Fibroblast of skin of scalp (primary cell): ENCODE results near the gene FERMT3.
"Not testable (repeated sequence)": the region's sequence is repeated elsewhere in the genome, so short reads cannot be mapped to it uniquely, and the experiment has no call there.

ENCODE experiments used
- DNase-seq: peaks from one replicate; pipeline ENCODE4 v3.0.0-alpha.2; 2013

FERMT3 gene

DNA sequence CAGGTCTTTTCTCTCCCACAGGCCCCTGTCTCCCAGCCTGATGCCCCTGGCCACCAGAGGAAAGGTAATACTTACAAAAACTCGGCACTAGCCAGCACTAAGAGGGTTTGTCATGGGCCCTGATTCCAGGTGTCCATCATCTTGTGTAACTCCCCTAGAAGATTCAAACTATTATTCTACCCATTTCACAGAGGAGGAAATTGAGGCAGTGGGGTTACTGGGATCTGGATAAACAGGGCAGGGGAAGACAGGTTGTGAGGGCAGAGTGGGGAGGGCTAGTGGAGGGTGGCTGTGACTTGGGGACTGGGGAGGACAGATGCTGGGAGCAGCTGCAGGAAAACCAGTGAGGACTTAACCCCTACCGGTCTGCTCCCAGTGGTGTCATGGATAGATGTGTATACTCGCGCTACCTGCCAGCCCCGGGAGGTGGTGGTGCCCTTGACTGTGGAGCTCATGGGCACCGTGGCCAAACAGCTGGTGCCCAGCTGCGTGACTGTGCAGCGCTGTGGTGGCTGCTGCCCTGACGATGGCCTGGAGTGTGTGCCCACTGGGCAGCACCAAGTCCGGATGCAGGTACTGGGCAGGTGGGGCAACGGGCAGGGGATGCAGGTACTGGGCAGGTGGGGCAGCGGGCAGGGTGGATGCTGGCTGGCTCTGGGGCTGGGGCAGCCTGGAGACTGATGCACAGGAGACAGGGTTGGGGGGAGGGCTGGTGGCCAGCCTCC, 29.1 kb downstream of the FERMT3 start:
- no peak for DNase-seq

DNA sequence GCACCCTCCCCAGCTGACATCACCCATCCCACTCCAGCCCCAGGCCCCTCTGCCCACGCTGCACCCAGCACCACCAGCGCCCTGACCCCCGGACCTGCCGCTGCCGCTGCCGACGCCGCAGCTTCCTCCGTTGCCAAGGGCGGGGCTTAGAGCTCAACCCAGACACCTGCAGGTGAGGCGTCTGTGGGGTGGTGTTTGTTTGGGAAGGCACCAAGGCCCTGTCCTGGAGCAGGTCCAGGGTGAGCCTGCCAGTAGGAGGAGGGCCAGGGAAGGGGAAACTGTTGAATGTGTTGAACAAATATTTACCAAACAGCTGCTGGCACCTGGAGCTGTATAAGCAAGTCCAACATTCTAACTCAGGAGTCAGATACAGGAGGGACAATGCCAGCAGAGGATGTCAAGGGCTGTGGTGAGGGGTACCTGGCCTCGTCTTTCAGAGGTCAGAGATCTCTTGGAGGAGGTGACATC, 31.0 kb downstream of the FERMT3 start:
- DNase-seq = no peak

DNA sequence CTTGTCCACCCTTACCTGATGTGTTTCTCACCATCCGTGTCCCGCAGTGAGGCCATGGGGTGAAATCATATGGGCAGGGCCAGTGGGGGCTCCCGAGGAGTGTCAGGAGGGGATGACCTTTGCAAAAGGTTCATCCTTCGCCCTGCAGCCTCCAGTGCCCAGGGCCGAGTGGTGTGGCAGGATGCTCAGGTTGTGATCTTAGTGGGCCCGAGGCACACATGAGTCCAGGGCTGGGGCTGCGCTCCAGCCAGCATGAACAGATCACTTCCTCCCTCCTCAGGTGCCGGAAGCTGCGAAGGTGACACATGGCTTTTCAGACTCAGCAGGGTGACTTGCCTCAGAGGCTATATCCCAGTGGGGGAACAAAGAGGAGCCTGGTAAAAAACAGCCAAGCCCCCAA, 31.6 kb downstream of the FERMT3 start:
- DNase-seq = no peak

DNA sequence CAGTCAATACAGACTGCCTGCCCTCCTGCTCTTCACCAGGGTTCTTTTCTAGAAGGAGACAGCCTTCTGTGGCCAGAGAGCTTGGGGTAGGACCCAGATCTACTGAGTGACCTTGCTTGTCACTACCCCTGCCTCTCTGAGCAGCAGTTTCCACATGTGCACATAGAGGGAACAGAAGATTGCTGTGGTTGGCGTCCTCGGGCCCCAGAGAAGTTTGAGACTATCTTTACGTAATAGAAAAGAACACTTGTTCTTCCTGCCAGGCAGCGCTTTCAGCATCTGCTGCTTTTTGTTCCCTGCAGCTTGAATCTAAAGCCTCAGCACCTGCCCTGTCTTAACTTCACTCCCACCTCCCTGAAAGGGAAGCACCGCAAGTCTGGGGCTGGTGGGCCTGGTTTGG, 32.5 kb downstream of the FERMT3 start:
- DNase-seq = no peak

- no peak for DNase-seq
Measured at GRCh38 chr11:64239662-64240434, 33.3 kb downstream of the FERMT3 start.

DNA sequence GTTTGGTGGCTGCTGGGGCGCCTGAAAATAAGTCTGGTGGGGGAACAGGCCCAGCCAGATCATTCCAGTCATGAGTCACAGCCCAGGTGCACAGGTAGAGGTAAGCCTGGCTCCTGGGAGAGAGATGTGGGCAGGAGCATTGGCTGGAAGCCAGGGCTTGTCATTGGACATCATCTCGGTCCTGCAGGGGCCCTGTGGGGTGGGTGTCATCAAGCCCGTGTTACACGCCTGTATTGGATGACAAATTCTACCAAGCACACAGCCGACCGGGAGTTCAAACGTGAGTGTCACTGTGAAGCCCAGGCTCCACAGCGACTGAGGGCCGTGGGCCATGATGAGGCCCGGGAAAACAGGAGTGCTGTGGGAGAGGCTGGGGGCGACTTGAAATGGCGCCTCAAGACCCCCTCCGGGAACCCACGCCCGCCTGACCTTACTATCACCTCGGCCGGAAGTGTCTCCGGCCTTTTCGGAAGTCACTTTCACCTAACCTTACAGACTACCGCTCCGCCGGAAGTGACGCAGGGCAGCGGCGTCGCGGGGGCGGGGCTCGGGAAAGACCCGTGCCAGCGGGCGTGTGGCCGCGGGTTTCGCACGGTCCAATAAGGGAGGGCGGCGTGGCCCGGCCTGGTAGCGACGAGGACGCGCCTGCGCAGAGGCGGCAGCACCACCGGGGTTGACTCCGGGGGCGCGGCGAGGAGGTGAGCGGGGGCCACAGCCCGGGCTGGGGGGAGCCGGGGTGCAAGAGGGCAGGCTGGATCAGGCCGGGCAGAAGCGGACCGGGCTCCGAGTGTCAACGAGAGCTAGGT, 34.1 kb downstream of the FERMT3 start, which contains the start of gene FKBP2:
Gene FKBP2 (plus strand): TSS at position 661 of the 806 bp plus-strand sequence. CDS start 1,293 bp downstream, outside the sequence.
- DNase-seq = peak; percentile 98

- DNase-seq = peak; percentile 99
Measured at GRCh38 chr11:64241241-64241490, 34.6 kb downstream of the FERMT3 start.

GRCh38 chr11:64241491-64242374, 35.2 kb downstream of the FERMT3 start:
- DNase-seq = no peak

DNA sequence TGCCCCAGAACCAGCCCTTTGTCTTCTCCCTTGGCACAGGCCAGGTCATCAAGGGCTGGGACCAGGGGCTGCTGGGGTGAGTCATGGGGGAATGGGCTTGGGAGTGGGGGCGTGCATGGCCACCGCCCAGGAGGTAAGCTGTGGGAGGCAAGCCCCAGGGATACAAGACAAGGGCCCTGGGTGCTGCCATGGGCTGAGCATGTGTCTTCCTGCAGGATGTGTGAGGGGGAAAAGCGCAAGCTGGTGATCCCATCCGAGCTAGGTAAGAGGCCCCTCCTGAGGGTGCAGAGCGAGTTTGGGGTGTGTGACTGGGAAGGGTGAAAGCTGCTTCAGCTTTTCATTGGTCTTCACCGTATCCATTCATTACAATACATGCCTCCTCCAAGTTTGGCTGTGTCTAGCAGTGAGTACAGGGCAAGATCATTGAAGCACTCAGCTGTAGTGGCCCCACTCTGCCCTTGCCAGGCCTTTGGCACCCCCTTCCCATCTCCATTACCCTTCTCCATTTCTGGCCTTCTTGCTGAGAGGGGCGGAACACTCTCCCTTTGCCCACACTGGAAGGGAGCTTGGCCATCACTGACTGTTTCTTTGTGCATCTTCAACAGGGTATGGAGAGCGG, 36.8 kb downstream of the FERMT3 start:
- no peak for DNase-seq

DNA sequence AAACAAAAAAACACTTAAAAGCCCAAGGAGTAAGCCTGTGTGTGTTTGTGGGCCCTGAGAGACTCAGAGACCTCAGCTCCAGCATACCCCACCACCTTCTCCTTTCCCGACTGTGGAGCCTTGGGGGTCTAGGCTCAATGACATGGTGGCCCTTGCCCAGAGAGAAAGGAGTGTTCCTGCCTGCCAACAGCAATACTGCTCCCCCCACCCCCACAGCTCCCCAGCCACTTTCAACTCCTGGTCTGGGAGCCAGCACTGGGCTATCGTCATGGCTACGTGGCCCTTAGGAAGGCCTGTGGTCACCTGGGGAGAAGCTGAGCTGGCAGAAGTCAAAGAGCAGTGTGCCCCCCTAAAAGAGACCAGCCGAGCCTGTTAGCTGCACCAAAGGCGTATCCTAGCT, 37.6 kb downstream of the FERMT3 start:
- DNase-seq = no peak

DNA sequence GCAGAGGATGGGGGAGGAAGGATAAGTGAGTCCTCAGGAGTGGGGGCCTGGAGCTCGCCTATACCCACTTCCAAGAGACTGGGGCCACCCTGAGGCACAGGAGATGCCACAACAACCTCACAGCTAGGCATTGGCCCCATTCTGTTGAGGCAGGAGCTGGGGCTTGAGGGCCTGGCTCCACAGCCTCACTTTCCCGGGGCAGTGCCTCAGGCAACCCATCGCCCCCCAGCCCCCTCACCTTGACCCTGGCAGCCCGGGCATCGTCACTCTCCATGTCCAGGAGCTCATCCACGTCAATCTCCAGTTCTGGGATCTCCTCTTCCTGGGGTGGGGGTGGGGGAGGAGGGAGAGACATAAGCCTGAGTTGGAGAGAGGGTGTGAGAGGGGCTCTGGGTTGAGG, 38.4 kb downstream of the FERMT3 start:
- DNase-seq = no peak

DNA sequence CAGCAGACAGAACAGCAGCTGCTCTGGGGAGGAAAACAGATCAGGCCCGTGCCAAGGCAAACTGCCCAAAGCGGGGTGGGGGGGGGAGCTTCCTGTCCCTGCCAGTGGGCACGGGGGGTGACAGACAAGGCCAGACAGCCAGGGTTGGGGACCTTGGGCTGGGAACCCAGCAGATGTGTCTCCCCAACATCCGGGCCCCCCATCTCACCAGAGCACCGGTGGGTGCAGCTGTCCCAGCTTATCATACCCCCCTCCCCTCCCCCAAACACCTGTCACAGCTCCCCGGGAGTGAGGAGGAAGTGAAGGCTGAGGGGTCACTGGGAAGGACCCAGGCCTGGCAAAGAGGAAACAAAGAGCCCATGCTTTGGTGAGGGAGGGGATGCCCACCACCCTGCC, 38.9 kb downstream of the FERMT3 start:
- DNase-seq = no peak

DNA sequence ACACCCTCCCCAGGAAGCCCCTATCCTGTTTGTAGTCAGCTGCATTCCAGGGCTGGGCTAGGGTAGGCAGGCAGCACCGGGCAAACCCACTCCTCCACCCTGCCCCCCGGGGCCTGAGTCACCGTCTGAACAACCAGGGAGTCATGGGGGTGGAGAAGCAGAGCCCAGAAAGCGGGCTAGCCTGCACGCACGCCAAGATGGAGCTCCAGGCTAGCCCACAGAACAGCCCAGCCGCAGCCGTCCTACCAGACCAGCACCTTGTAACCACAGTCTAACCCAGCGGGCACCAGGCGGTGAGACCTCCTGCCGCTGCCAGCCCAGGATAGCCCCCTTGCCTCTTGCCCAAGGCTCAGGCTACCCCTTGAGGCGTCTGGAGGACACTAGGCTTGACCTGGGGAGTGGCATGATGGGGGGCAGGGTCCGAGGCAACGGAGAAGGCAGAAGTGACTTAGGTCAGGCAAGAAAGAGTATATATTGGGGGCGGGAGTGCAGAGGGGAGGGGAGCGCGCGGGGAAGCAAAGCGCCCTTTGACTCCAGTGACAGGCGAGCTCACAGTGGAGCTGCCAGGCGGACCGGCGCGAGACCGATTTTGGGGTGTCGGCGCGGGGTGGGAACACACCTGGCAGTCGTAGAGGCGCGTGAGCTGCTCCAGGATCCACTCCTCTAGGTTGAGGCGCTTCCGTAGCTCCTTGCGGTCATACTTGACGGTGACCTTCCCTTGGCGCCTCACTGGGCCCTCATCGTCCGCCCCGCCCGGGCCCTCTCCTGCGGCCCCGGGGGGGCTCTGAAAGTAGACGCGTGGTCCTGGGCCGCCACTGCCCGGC, 39.5 kb downstream of the FERMT3 start:
- peak; percentile 96 for DNase-seq

- DNase-seq = not testable (repeated sequence)
Measured at GRCh38 chr11:64246621-64246870, 40.0 kb downstream of the FERMT3 start.

- DNase-seq = peak; percentile 92
Measured at GRCh38 chr11:64246871-64247728, 40.6 kb downstream of the FERMT3 start, which contains the start of gene PPP1R14B. TSS of gene PPP1R14B (minus strand) at chr11:64246943. CDS start at chr11:64246673, 270 bp downstream.

DNA sequence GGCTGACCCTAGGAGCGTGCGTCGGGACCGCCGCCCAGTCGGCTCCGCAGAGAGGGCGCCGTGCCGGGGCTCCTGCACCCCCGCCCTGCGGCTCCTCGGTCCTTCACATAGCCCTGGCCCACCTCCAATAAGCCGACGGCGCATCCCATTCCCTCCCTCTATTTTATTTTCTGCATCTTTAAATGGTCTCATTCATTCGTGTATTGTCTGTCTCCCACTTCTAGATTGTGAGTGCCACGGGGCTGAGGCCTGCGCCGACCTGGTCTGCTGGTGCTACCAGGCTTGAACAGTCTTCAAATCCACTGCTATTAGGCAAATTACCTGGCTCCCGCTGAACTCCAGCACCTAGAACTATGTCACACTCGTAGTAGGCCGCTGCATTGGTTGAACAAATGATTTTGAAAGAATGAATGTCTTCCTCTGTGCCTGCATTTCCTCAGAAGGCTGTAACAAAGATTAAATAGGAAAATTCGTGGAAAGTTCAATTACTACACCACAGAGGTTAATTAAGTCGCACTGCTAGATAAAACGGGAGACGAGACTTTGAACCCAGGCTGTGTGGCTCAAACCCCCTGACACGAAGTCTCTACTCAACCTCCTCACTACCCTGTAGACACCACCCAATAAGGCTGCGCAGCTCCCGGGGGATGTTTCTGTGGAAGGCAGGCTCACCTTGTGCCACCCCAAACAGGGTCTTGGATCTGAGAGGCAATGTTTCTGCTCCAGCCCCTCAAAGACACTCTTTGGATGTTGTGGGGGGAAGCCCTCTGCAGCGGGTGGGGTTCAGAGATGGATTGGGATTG, 41.4 kb downstream of the FERMT3 start:
- no peak for DNase-seq

DNA sequence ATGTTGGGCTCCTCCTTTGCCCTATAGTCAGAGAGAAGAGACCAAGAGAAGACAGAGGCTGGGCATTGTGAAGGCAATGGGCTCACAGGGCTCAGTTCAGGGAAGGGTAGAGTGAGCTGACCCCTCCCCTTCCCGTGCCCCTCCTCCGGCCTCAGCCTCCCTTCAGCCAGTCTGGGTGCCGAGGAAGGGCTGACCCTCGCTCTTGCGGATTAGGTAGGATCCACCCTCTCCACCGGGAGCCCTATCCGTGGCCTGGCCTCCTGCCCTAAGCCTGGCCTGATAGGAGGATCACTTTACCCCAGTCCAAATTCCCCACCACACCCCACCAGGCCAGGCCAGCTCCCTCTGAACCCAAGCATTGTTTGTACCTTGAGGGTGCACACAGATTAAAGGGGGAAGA, 42.1 kb downstream of the FERMT3 start:
- no peak for DNase-seq

GRCh38 chr11:64249038-64249437, 42.5 kb downstream of the FERMT3 start:
- no peak for DNase-seq
